ENCODE data around the gene TANGO2. TPM values are rescaled to one million over a fixed set of nuclear protein-coding genes. Genes with fewer than 3 reads are reported as not detected.

The TANGO2 gene
- total and polyA plus RNA-seq, 9 of the 15 experiments (the other 6 are each of a cell fraction or from before 2014, with no cell fraction given), result 15.5 to 94.9 (median 70.1) TPM

DNA sequence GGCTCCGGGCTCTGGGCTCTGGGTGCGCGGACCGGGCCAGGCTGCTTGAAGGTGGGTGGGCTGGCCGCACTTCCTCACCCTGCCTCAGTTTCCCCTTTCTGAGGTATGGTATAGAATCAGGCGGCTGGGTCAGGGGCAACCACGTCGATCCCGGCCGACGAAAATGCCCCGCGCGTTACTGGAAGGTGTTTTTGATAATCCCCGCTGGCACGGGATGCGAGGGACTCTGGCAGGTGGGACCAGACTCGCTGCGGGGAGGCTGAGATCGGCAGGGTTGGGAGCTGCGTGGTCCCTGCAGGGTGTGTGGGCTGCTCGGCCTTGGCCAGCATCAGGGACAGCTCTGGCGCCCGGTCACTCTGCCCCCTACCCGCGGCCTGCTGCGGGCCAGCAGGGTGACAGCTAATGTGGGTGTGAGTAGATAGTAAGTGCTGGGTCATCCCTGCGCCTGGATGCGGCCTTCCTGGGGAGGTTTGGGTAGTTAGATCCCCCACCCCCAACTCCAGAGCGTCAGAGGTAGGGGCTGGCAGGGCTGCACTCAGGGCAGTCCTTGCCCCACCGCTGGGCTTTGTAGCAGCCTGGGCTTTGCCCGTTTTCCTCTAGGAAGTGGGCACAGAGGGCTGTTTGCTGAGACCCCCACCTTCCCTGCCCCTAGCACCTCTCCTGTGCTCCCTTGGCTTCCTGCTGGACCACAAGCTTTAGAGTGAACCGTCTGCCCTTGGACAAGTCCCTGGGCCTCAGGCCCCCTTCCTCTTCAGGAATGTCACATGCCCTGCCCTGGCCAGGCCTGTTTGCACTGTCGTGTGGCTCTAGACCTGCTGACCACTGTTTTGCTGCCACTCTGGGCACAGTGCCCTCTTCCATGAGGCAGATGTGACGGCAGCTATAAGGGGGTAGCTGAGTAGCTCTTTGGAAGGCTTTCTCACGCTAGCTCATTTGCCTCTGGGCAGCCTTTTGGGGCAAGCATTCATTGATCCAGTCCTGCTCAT is 579 bp downstream of the TANGO2 start (continued):
- TF ChIP-seq, protein P1, sequence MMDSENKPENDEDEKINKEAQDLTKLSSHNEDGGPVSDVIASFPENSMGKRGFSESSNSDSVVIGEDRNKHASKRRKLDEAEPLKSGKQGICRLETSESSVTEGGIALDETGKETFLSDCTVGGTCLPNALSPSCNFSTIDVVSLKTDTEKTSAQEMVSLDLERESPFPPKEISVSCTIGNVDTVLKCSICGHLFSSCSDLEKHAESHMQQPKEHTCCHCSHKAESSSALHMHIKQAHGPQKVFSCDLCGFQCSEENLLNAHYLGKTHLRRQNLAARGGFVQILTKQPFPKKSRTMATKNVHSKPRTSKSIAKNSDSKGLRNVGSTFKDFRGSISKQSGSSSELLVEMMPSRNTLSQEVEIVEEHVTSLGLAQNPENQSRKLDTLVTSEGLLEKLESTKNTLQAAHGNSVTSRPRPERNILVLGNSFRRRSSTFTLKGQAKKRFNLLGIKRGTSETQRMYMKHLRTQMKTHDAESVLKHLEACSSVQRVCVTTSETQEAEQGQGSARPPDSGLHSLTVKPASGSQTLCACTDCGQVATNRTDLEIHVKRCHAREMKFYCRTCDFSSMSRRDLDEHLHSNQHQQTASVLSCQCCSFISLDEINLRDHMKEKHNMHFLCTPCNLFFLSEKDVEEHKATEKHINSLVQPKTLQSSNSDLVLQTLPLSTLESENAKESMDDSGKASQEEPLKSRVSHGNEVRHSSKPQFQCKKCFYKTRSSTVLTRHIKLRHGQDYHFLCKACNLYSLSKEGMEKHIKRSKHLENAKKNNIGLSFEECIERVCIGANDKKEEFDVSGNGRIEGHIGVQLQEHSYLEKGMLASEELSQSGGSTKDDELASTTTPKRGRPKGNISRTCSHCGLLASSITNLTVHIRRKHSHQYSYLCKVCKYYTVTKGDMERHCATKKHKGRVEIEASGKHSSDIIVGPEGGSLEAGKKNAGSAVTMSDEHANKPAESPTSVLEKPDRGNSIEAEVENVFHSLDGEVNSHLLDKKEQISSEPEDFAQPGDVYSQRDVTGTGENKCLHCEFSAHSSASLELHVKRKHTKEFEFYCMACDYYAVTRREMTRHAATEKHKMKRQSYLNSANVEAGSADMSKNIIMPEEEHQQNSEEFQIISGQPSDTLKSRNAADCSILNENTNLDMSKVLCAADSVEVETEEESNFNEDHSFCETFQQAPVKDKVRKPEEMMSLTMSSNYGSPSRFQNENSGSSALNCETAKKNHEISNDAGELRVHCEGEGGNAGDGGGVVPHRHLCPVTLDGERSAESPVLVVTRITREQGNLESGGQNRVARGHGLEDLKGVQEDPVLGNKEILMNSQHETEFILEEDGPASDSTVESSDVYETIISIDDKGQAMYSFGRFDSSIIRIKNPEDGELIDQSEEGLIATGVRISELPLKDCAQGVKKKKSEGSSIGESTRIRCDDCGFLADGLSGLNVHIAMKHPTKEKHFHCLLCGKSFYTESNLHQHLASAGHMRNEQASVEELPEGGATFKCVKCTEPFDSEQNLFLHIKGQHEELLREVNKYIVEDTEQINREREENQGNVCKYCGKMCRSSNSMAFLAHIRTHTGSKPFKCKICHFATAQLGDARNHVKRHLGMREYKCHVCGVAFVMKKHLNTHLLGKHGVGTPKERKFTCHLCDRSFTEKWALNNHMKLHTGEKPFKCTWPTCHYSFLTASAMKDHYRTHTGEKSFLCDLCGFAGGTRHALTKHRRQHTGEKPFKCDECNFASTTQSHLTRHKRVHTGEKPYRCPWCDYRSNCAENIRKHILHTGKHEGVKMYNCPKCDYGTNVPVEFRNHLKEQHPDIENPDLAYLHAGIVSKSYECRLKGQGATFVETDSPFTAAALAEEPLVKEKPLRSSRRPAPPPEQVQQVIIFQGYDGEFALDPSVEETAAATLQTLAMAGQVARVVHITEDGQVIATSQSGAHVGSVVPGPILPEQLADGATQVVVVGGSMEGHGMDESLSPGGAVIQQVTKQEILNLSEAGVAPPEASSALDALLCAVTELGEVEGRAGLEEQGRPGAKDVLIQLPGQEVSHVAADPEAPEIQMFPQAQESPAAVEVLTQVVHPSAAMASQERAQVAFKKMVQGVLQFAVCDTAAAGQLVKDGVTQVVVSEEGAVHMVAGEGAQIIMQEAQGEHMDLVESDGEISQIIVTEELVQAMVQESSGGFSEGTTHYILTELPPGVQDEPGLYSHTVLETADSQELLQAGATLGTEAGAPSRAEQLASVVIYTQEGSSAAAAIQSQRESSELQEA (IDR thresholded peaks at IDR 0.05; ENCODE audit: low read depth), result no peak
- TF ChIP-seq, protein P2, sequence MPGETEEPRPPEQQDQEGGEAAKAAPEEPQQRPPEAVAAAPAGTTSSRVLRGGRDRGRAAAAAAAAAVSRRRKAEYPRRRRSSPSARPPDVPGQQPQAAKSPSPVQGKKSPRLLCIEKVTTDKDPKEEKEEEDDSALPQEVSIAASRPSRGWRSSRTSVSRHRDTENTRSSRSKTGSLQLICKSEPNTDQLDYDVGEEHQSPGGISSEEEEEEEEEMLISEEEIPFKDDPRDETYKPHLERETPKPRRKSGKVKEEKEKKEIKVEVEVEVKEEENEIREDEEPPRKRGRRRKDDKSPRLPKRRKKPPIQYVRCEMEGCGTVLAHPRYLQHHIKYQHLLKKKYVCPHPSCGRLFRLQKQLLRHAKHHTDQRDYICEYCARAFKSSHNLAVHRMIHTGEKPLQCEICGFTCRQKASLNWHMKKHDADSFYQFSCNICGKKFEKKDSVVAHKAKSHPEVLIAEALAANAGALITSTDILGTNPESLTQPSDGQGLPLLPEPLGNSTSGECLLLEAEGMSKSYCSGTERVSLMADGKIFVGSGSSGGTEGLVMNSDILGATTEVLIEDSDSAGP (CRISPR knock-in tag; IDR thresholded peaks at IDR 0.05), result no peak
- TF ChIP-seq PTTG1 (tag; IDR thresholded peaks at IDR 0.05; ENCODE audit: low read depth) (no peak), CEBPB (tag; IDR thresholded peaks at IDR 0.05) (no peak), ZSCAN32 (CRISPR knock-in tag; IDR thresholded peaks at IDR 0.05) (peak; percentile 72)
- TF ChIP-seq, protein P3, sequence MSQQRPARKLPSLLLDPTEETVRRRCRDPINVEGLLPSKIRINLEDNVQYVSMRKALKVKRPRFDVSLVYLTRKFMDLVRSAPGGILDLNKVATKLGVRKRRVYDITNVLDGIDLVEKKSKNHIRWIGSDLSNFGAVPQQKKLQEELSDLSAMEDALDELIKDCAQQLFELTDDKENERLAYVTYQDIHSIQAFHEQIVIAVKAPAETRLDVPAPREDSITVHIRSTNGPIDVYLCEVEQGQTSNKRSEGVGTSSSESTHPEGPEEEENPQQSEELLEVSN (IDR thresholded peaks at IDR 0.05; ENCODE audit: borderline replicate concordance in 1 of 2, extremely low read depth in 1 of 2, insufficient read depth in 1 of 2, insufficient read length in 1 of 2, low read depth in 1 of 2, low read length in 1 of 2, poor library complexity in 1 of 2, severe bottlenecking in 1 of 2), result peak; percentile 24 to 57
- TF ChIP-seq, protein P4, sequence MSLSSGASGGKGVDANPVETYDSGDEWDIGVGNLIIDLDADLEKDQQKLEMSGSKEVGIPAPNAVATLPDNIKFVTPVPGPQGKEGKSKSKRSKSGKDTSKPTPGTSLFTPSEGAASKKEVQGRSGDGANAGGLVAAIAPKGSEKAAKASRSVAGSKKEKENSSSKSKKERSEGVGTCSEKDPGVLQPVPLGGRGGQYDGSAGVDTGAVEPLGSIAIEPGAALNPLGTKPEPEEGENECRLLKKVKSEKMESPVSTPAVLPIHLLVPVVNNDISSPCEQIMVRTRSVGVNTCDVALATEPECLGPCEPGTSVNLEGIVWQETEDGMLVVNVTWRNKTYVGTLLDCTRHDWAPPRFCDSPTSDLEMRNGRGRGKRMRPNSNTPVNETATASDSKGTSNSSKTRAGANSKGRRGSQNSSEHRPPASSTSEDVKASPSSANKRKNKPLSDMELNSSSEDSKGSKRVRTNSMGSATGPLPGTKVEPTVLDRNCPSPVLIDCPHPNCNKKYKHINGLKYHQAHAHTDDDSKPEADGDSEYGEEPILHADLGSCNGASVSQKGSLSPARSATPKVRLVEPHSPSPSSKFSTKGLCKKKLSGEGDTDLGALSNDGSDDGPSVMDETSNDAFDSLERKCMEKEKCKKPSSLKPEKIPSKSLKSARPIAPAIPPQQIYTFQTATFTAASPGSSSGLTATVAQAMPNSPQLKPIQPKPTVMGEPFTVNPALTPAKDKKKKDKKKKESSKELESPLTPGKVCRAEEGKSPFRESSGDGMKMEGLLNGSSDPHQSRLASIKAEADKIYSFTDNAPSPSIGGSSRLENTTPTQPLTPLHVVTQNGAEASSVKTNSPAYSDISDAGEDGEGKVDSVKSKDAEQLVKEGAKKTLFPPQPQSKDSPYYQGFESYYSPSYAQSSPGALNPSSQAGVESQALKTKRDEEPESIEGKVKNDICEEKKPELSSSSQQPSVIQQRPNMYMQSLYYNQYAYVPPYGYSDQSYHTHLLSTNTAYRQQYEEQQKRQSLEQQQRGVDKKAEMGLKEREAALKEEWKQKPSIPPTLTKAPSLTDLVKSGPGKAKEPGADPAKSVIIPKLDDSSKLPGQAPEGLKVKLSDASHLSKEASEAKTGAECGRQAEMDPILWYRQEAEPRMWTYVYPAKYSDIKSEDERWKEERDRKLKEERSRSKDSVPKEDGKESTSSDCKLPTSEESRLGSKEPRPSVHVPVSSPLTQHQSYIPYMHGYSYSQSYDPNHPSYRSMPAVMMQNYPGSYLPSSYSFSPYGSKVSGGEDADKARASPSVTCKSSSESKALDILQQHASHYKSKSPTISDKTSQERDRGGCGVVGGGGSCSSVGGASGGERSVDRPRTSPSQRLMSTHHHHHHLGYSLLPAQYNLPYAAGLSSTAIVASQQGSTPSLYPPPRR (CRISPR knock-in tag; IDR thresholded peaks at IDR 0.05; ENCODE audit: borderline replicate concordance), result no peak

All from K562 (cell line).